Astrocyte (in vitro differentiated cells and primary cell): ENCODE results near the gene EPHB1. TPM values are rescaled to one million over a fixed set of nuclear protein-coding genes. Genes with fewer than 3 reads are reported as not detected.

Source experiments
- DNase-seq: peaks from one replicate; pipeline ENCODE4 v3.0.0-alpha.2; 2010; ENCODE audit warnings: low read depth
- FAIRE-seq: peaks from 2 replicates; lab custom pipeline; 2011; peaks lifted over from hg19 to GRCh38; lab: Jason Lieb, UNC
- H2AFZ ChIP-seq: 2 replicates; pipeline ENCODE4 v1.6.0; 2012; ENCODE audit warnings: low read depth, low read length, inconsistent platforms
- H3K27ac ChIP-seq: 2 replicates; pipeline ENCODE4 v1.5.1; 2011; ENCODE audit warnings: low read depth, low read length, inconsistent platforms
- H3K27me3 ChIP-seq: 2 replicates; pipeline ENCODE4 v1.6.0; 2011; ENCODE audit warnings: low read length, inconsistent platforms; ENCODE audit not compliant: insufficient read depth
- H3K36me3 ChIP-seq: 2 replicates; pipeline ENCODE4 v1.5.1; 2011; ENCODE audit warnings: low read length, inconsistent platforms; ENCODE audit not compliant: insufficient read depth
- H3K4me1 ChIP-seq: 2 replicates; pipeline ENCODE4 v1.5.1; 2011; ENCODE audit warnings: low read length, inconsistent platforms; ENCODE audit not compliant: insufficient read depth
- H3K4me2 ChIP-seq: 2 replicates; pipeline ENCODE4 v1.6.0; 2012; ENCODE audit warnings: low read length, inconsistent platforms
- H3K4me3 ChIP-seq: 2 replicates; pipeline ENCODE4 v1.5.1; 2011; ENCODE audit warnings: low read depth, mild to moderate bottlenecking, low read length, inconsistent platforms; ENCODE audit not compliant: insufficient read depth
- H3K79me2 ChIP-seq: 2 replicates; pipeline ENCODE4 v1.6.0; 2012; ENCODE audit warnings: mild to moderate bottlenecking, low read length, inconsistent platforms; ENCODE audit not compliant: insufficient read depth
- H3K9ac ChIP-seq: 2 replicates; pipeline ENCODE4 v1.6.0; 2012; ENCODE audit warnings: mild to moderate bottlenecking, low read length, inconsistent platforms
- H3K9me3 ChIP-seq: 2 replicates; pipeline ENCODE4 v1.5.1; 2012; ENCODE audit warnings: low read depth, mild to moderate bottlenecking, low read length, inconsistent platforms; ENCODE audit not compliant: insufficient read depth
- H4K20me1 ChIP-seq: 2 replicates; pipeline ENCODE4 v1.6.0; 2012; ENCODE audit warnings: low read length, inconsistent platforms; ENCODE audit not compliant: insufficient read depth
- H3K27ac Mint-ChIP-seq: one replicate; pipeline ENCODE4 v1.8.0; 2021; ENCODE audit warnings: mild to moderate bottlenecking, mixed read lengths; ENCODE audit not compliant: unreplicated experiment
- H3K27me3 Mint-ChIP-seq: one replicate; pipeline ENCODE4 v1.8.0; 2021; ENCODE audit warnings: low read depth, mixed read lengths; ENCODE audit not compliant: unreplicated experiment
- H3K36me3 Mint-ChIP-seq: one replicate; pipeline ENCODE4 v1.8.0; 2021; ENCODE audit warnings: low read depth, mixed read lengths; ENCODE audit not compliant: unreplicated experiment
- H3K4me1 Mint-ChIP-seq: one replicate; pipeline ENCODE4 v1.8.0; 2021; ENCODE audit warnings: low read depth, mixed read lengths; ENCODE audit not compliant: unreplicated experiment
- H3K4me3 Mint-ChIP-seq: one replicate; pipeline ENCODE4 v1.8.0; 2021; ENCODE audit warnings: mild to moderate bottlenecking, moderate library complexity, mixed read lengths; ENCODE audit not compliant: unreplicated experiment
- H3K9me3 Mint-ChIP-seq: one replicate; pipeline ENCODE4 v1.8.0; 2021; ENCODE audit warnings: mild to moderate bottlenecking, mixed read lengths; ENCODE audit not compliant: unreplicated experiment
- EZH2 ChIP-seq: IDR thresholded peaks from 2 replicates; pipeline ENCODE4 v1.6.1; 2012; ENCODE audit warnings: mild to moderate bottlenecking, low read length, inconsistent platforms; ENCODE audit not compliant: insufficient read depth
- total RNA-seq: library from RNA; stranded (reverse); gene quantifications from 2 replicates; pipeline ENCODE4 v1.2.1, GENCODE V29; 2021
- TF ChIP-seq, protein P1 (sequence below): IDR thresholded peaks from 2 replicates; pipeline ENCODE4 v1.5.1; 2011; ENCODE audit warnings: low read depth, mild to moderate bottlenecking, inconsistent platforms, low read length, moderate library complexity; ENCODE audit not compliant: insufficient read depth

The EPHB1 gene
- total RNA-seq, 1 donor from 2014 or later = 4.1 TPM

- no peak overlapping the region for H3K4me2 ChIP-seq
- H3K27me3 Mint-ChIP-seq = peaks cover 30% of the 10 kb centered on the region
Observed at GRCh38 chr3:134929976-134930375, 134.9 kb downstream of the EPHB1 start.

GRCh38 chr3:134931045-134931785 lies 136.2 kb downstream of the EPHB1 start:
- no peaks in the 10 kb centered on the region for H3K4me1 Mint-ChIP-seq
- no peaks in the 10 kb centered on the region for H3K36me3 ChIP-seq

More at GRCh38 chr3:134929976-134930375, 134.9 kb downstream of the EPHB1 start:
- no peaks in the 10 kb centered on the region for H3K4me1 Mint-ChIP-seq
- Histone ChIP-seq H3K27me3 (no peaks in the 10 kb centered on the region), H3K9me3 (no peaks in the 10 kb centered on the region), H3K27ac (no peak overlapping the region), H2AFZ (no peak overlapping the region), H3K79me2 (no peaks in the 10 kb centered on the region), H3K4me3 (no peak overlapping the region), H3K9ac (no peak overlapping the region), H3K36me3 (no peaks in the 10 kb centered on the region), H4K20me1 (no peaks in the 10 kb centered on the region), H3K4me1 (no peaks in the 10 kb centered on the region)
- no peak overlapping the region for H3K4me3 Mint-ChIP-seq
- no peak for TF ChIP-seq EZH2
- TF ChIP-seq, protein P1, sequence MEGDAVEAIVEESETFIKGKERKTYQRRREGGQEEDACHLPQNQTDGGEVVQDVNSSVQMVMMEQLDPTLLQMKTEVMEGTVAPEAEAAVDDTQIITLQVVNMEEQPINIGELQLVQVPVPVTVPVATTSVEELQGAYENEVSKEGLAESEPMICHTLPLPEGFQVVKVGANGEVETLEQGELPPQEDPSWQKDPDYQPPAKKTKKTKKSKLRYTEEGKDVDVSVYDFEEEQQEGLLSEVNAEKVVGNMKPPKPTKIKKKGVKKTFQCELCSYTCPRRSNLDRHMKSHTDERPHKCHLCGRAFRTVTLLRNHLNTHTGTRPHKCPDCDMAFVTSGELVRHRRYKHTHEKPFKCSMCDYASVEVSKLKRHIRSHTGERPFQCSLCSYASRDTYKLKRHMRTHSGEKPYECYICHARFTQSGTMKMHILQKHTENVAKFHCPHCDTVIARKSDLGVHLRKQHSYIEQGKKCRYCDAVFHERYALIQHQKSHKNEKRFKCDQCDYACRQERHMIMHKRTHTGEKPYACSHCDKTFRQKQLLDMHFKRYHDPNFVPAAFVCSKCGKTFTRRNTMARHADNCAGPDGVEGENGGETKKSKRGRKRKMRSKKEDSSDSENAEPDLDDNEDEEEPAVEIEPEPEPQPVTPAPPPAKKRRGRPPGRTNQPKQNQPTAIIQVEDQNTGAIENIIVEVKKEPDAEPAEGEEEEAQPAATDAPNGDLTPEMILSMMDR = no peak
- FAIRE-seq = no peak
- no peak for DNase-seq
- H3K27ac Mint-ChIP-seq = no peak overlapping the region
- H3K9me3 Mint-ChIP-seq = no peaks in the 10 kb centered on the region
- H3K36me3 Mint-ChIP-seq = no peaks in the 10 kb centered on the region

More at GRCh38 chr3:134931045-134931785, 136.2 kb downstream of the EPHB1 start:
- no peaks in the 10 kb centered on the region for H4K20me1 ChIP-seq
- H3K4me3 ChIP-seq = no peak overlapping the region
- no peaks in the 10 kb centered on the region for H3K9me3 ChIP-seq
- H3K4me1 ChIP-seq = no peaks in the 10 kb centered on the region
- no peaks in the 10 kb centered on the region for H3K79me2 ChIP-seq
- no peak overlapping the region for H3K4me3 Mint-ChIP-seq
- peaks cover 29% of the 10 kb centered on the region for H3K27me3 Mint-ChIP-seq
- H3K9me3 Mint-ChIP-seq = no peaks in the 10 kb centered on the region
- no peak for DNase-seq
- no peak overlapping the region for H3K27ac Mint-ChIP-seq
- no peaks in the 10 kb centered on the region for H3K27me3 ChIP-seq
- H3K36me3 Mint-ChIP-seq = no peaks in the 10 kb centered on the region
- no peak for TF ChIP-seq EZH2
- TF ChIP-seq, protein P1 = no peak
- no peak overlapping the region for H2AFZ ChIP-seq
- no peak overlapping the region for H3K9ac ChIP-seq
- no peak for FAIRE-seq
- H3K27ac ChIP-seq = no peak overlapping the region
- no peak overlapping the region for H3K4me2 ChIP-seq
